ENCODE results near the gene CLDN1. TPM values are rescaled to one million over a fixed set of nuclear protein-coding genes. Genes with fewer than 3 reads are reported as not detected.

Gene CLDN1
- total RNA-seq, 1 experiment from 2014 or later: 27.1 TPM

DNA sequence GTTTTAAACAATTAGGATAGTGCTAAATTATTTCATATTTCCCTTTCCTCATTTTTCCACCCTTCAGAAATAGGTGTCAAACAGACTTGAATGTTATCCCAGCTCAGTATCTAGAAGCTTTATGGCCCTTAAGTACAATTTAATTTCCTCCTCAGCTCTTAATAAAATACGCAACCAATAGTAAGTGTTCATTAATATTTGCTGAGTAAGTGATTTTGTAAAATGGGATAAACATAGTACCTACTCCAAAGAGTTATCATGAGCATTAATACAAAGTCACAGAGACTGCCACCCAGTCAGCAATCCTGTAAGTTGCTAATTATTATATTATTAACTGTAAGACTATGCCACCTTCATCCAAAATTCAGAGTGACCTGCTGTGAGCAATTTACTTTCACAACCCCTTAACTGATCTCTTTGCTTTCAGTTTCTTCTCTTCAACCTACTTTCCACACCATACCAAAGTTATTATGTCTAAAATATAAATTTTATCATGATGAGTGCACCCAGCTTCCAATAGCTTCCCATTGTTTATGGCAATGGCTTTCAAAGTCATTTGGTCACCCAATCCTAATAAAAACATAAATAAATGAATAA lies 30.7 kb upstream of the CLDN1 start:
- ChIA-PET POLR2A (ENCODE audit: unreplicated experiment) (no interaction called here), CTCF (no interaction called here)
- Histone ChIP-seq H3K4me1 (replicated peaks; ENCODE audit: insufficient read depth) (0 out of 2 replicates have a peak, but pooled peaks cover 3% of the 10 kb centered on the region), H4K20me1 (ENCODE audit: insufficient read depth) (no peaks in the 10 kb centered on the region), H3K4me3 (no peak overlapping the region), H3K36me3 (ENCODE audit: low read depth) (no peaks in the 10 kb centered on the region), H3K4me2 (no peak overlapping the region), H3K27ac (no peak overlapping the region), H3K9me3 (ENCODE audit: insufficient read depth, low read depth) (peaks cover 19% of the 10 kb centered on the region; the same call in 1 of the 2 replicates), H3F3A (ENCODE audit: insufficient read depth, low read depth) (no peaks in the 10 kb centered on the region), H2AFZ (no peak overlapping the region), H3K27me3 (ENCODE audit: insufficient read depth, low read depth) (no peaks in the 10 kb centered on the region), H3K79me2 (ENCODE audit: low read depth) (no peaks in the 10 kb centered on the region), H3K9me2 (ENCODE audit: insufficient read depth) (no peaks in the 10 kb centered on the region)
- no TSS peak for BruUV-seq (replicated peaks)
- intact Hi-C loops (cut with micrococcal nuclease; ENCODE audit: unreplicated experiment): no loop called here
- no peak for DNase-seq
- TF ChIP-seq, protein P1, sequence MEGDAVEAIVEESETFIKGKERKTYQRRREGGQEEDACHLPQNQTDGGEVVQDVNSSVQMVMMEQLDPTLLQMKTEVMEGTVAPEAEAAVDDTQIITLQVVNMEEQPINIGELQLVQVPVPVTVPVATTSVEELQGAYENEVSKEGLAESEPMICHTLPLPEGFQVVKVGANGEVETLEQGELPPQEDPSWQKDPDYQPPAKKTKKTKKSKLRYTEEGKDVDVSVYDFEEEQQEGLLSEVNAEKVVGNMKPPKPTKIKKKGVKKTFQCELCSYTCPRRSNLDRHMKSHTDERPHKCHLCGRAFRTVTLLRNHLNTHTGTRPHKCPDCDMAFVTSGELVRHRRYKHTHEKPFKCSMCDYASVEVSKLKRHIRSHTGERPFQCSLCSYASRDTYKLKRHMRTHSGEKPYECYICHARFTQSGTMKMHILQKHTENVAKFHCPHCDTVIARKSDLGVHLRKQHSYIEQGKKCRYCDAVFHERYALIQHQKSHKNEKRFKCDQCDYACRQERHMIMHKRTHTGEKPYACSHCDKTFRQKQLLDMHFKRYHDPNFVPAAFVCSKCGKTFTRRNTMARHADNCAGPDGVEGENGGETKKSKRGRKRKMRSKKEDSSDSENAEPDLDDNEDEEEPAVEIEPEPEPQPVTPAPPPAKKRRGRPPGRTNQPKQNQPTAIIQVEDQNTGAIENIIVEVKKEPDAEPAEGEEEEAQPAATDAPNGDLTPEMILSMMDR (conservative IDR thresholded peaks at IDR 0.05): no peak
- TF ChIP-seq EZH2 (IDR thresholded peaks at IDR 0.05; ENCODE audit: low read depth): no peak

DNA sequence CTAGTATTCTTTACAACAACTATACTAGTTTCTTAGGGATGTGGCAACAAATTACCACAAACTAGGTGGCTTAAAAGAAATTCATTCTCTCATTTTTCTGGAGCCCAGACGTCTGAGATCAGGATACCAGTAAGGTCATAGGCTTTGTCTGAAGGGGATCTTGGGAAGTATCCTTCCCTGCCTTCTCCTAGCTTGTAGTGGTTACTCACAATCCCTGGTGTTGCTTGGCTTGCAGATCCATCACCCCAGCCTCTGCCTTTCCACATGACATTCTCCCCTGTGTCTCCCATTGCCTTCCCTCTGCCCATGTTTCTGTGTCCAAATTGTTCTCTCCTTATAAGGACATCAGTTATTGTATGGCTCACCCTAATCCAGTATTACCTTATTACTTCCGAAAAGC lies 24.3 kb upstream of the CLDN1 start:
- Histone ChIP-seq H3K9me2 (ENCODE audit: insufficient read depth) (no peaks in the 10 kb centered on the region), H3K79me2 (ENCODE audit: low read depth) (no peaks in the 10 kb centered on the region), H3K36me3 (ENCODE audit: low read depth) (no peaks in the 10 kb centered on the region), H3K4me1 (replicated peaks; ENCODE audit: insufficient read depth) (peaks cover 40% of the 10 kb centered on the region), H2AFZ (peak overlapping the region; percentile 6; the same call in 1 of the 2 replicates), H3K4me2 (peak overlapping the region; percentile 89), H3K9me3 (ENCODE audit: insufficient read depth, low read depth) (peaks cover 30% of the 10 kb centered on the region; the same call in 1 of the 2 replicates), H3K27ac (peak overlapping the region; percentile 98), H3F3A (ENCODE audit: insufficient read depth, low read depth) (peaks cover 34% of the 10 kb centered on the region), H4K20me1 (ENCODE audit: insufficient read depth) (no peaks in the 10 kb centered on the region), H3K27me3 (ENCODE audit: insufficient read depth, low read depth) (no peaks in the 10 kb centered on the region), H3K4me3 (peak overlapping the region; percentile 44; the same call in 1 of the 2 replicates)
- intact Hi-C loops (cut with micrococcal nuclease; ENCODE audit: unreplicated experiment): loop anchor here (5.0 kb wide), 1 partner anchor 1029 kb away; no protein-coding TSS in a partner anchor
- no TSS peak for BruUV-seq (replicated peaks)
- no peak for DNase-seq
- CTCF ChIA-PET: no interaction called here
- no peak for TF ChIP-seq EZH2 (IDR thresholded peaks at IDR 0.05; ENCODE audit: low read depth)
- TF ChIP-seq, protein P1 (conservative IDR thresholded peaks at IDR 0.05): no peak
- POLR2A ChIA-PET (ENCODE audit: unreplicated experiment): no interaction called here

DNA sequence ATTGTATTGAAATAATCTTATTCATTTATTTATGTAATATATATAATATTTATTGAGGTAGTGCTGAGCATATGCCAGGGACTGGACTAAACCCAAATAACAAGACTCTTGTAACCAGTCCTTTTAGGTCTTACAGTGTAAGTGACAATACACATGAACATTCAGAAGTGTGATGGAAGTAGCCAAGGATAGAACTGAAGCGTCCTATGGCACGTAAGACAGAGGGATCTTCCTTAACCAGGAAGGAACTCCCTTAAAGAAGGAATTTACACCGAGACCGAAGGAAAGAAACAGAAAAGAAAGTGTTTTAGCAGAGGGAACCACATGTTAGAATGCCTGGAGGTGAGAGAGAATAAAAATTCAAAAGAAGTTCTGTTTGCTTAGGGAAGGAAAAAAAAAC lies 23.6 kb upstream of the CLDN1 start:
- peaks cover 29% of the 10 kb centered on the region; the same call in 1 of the 2 replicates for H3K9me3 ChIP-seq (ENCODE audit: insufficient read depth, low read depth)
- peaks cover 34% of the 10 kb centered on the region for H3F3A ChIP-seq (ENCODE audit: insufficient read depth, low read depth)
- H3K27ac ChIP-seq: peak overlapping the region; percentile 98
- peaks cover 40% of the 10 kb centered on the region for H3K4me1 ChIP-seq (replicated peaks; ENCODE audit: insufficient read depth)
- intact Hi-C loops (cut with micrococcal nuclease; ENCODE audit: unreplicated experiment): loop anchor here (1.0 to 5.0 kb wide), 6 partner anchors 23 to 1029 kb away; partner anchors contain the start of gene CLDN1
- TSS peak; percentile 91 for BruUV-seq (replicated peaks)
- H3K27me3 ChIP-seq (ENCODE audit: insufficient read depth, low read depth): no peaks in the 10 kb centered on the region
- DNase-seq: peak in 1 of 2 experiments; percentile 15
- ChIA-PET CTCF (no interaction called here), POLR2A (ENCODE audit: unreplicated experiment) (no interaction called here)
- H3K4me3 ChIP-seq: peak overlapping the region; percentile 44
- no peaks in the 10 kb centered on the region for H4K20me1 ChIP-seq (ENCODE audit: insufficient read depth)
- H3K4me2 ChIP-seq: peak overlapping the region; percentile 89
- H3K79me2 ChIP-seq (ENCODE audit: low read depth): no peaks in the 10 kb centered on the region
- H2AFZ ChIP-seq: peak overlapping the region; percentile 67; the same call in 1 of the 2 replicates
- no peak for TF ChIP-seq EZH2 (IDR thresholded peaks at IDR 0.05; ENCODE audit: low read depth)
- TF ChIP-seq, protein P1 (conservative IDR thresholded peaks at IDR 0.05): no peak
- H3K9me2 ChIP-seq (ENCODE audit: insufficient read depth): no peaks in the 10 kb centered on the region
- no peaks in the 10 kb centered on the region for H3K36me3 ChIP-seq (ENCODE audit: low read depth)
